ENCODE data around the gene PCF11.
"Not testable (repeated sequence)": the region's sequence is repeated elsewhere in the genome, so short reads cannot be mapped to it uniquely, and the experiment has no call there.

Gene PCF11, protein sequence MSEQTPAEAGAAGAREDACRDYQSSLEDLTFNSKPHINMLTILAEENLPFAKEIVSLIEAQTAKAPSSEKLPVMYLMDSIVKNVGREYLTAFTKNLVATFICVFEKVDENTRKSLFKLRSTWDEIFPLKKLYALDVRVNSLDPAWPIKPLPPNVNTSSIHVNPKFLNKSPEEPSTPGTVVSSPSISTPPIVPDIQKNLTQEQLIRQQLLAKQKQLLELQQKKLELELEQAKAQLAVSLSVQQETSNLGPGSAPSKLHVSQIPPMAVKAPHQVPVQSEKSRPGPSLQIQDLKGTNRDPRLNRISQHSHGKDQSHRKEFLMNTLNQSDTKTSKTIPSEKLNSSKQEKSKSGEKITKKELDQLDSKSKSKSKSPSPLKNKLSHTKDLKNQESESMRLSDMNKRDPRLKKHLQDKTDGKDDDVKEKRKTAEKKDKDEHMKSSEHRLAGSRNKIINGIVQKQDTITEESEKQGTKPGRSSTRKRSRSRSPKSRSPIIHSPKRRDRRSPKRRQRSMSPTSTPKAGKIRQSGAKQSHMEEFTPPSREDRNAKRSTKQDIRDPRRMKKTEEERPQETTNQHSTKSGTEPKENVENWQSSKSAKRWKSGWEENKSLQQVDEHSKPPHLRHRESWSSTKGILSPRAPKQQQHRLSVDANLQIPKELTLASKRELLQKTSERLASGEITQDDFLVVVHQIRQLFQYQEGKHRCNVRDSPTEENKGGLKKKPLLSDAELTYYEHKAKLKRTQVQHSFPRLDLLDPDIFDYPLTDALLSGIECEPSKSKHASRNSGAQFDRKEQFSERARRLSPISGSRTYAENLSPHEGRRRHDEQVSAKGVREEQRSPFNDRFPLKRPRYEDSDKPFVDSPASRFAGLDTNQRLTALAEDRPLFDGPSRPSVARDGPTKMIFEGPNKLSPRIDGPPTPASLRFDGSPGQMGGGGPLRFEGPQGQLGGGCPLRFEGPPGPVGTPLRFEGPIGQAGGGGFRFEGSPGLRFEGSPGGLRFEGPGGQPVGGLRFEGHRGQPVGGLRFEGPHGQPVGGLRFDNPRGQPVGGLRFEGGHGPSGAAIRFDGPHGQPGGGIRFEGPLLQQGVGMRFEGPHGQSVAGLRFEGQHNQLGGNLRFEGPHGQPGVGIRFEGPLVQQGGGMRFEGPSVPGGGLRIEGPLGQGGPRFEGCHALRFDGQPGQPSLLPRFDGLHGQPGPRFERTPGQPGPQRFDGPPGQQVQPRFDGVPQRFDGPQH (N-terminal part only)

GRCh38 chr11:83156996-83157593, at the start of gene PCF11:
Gene PCF11, plus strand, starts transcription at chr11:83157131. Its CDS starts 309 bp downstream, at chr11:83157440.
- DNase-seq (ENCODE audit: extremely low spot score, insufficient read length, low read depth) (peak; percentile 89), FAIRE-seq (no peak)

- DNase-seq (ENCODE audit: extremely low spot score, insufficient read length, low read depth) (no peak), FAIRE-seq (no peak)
These were observed 44.0 kb upstream of the PCF11 start for GRCh38 chr11:83112886-83113285.

DNA sequence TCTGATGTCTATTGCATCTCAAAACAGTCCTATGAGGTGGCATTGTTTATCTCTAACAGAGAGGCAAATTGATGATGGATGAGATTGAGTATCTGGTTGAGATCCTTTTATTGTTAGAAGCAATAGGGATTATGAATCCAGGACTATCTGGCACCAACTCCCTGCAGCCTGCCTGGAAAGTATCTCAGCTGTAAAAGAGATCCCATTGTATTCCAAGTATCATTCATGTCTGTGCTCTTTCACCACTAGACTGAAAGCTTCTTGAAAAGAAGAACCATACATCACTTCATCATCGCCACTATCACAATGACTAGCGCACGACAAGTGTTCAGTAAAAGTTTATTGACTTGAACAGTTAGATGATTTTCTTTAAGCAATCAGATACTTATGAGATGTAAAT, 41.9 kb upstream of the PCF11 start:
- FAIRE-seq (no peak), DNase-seq (ENCODE audit: extremely low spot score, insufficient read length, low read depth) (no peak)

DNA sequence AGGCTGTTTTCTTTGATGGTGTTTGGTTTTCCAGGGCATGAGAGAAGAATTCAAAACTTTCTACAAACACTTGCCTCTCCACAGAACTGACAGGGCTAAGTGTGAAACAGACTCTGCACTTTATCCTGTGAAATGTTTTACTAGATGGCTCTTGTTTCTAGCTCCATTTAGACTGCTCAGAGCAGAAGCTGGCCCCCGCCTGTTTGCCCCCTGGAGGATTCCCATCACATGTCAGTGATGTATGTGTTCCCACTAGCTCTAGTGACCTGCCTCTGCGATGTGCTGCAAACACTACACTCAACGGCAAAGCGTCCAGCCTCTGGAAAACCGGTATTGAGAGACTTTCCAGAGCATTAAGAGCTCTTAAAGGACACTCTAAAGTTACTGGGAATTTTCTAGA, 41.4 kb upstream of the PCF11 start:
- FAIRE-seq = no peak
- DNase-seq (ENCODE audit: extremely low spot score, insufficient read length, low read depth) = no peak

DNA sequence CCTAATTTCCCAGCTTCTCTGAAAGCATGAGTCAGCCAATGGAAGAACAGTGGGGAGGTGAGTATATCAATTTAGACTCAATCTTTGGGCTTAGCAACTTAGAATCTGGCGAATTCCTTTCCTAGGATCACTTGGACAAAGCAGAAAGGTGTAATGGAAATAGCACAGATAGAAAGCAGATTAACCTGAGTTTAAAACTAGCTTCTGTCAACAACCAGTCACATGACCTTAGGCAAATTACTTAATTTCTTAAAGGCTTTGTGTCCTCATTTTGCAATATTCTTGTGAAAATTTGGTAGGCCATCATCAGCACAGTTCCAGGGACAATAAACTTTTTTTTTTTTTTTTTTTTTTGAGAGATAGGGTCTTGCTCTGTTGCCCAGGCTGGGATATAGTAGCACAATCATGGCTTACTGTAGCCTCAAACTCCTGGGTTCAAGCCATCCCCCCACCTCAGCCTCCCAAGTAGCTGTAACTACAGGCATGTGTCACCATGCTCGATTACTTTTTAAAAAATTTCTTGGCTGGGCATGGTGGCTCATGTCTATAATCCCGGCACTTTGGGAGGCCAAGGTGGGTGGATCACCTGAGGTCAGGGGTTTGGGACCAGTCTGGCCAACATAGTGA, 40.8 kb upstream of the PCF11 start:
- FAIRE-seq (no peak), DNase-seq (ENCODE audit: extremely low spot score, insufficient read length, low read depth) (no peak)

DNA sequence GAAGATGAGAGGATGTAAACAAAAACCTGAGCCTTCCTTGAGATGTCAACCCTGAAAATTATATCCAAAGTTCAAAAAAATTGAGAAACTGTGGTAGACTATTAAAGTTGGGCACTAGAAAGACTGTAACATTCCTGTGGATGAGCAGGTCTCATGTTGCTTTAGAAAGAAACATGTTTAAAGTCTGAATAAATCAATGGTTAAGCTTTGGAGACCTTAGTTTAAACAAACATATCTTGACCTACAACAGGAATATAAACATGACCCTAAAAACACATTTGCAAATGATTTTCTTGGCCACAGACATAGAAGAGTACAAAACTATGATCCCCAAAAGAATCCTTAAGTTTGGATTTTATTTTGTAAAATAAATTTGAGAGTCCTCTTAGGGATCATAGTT, 38.1 kb upstream of the PCF11 start:
- FAIRE-seq (no peak), DNase-seq (ENCODE audit: extremely low spot score, insufficient read length, low read depth) (no peak)

DNA sequence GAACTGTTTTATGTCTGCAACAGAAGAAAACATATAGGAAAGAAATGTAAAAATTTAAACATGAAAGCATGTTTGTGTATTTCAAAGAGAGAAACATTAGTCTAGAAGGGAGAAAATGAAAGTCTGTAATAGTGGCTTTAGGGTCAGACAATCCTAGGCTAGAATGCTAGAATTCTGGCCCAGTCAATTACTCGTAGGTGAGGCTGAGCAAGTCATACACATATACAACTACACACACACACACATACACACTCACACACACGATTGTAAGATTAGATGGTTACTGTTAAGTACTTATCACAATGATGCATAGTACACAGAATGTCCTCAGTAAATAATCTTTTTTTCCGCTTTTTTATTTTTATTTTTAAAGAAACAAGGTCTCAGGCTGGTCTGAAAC, 37.7 kb upstream of the PCF11 start:
- no peak for FAIRE-seq
- DNase-seq (ENCODE audit: extremely low spot score, insufficient read length, low read depth) = no peak

- DNase-seq (ENCODE audit: extremely low spot score, insufficient read length, low read depth) (no peak), FAIRE-seq (peak; percentile 54)
These were observed 36.6 kb upstream of the PCF11 start for GRCh38 chr11:83120327-83120726.

GRCh38 chr11:83122050-83122449, 34.9 kb upstream of the PCF11 start:
- DNase-seq (ENCODE audit: extremely low spot score, insufficient read length, low read depth) = no peak
- FAIRE-seq = no peak

DNA sequence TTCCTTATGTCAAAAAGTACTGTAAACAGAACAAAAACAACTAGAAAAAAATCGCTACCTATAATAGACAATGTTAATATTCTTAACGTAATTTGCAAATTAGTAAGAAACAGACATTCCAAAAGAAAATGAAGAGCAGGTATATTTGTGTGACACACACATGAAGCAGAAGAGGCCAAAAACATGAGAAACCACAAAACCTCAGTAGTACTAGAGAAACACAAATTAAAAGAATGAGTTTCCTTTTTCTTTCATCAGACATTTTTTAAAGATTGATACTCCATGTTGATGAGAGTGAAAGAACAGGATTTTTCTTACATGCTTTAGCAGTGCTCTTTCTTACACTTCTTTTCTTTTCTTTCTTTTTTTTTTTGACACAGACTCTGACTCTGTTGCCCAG, 34.2 kb upstream of the PCF11 start:
- no peak for FAIRE-seq
- no peak for DNase-seq (ENCODE audit: extremely low spot score, insufficient read length, low read depth)

GRCh38 chr11:83124636-83125424, 32.1 kb upstream of the PCF11 start:
- FAIRE-seq (no peak), DNase-seq (ENCODE audit: extremely low spot score, insufficient read length, low read depth) (no peak)

DNA sequence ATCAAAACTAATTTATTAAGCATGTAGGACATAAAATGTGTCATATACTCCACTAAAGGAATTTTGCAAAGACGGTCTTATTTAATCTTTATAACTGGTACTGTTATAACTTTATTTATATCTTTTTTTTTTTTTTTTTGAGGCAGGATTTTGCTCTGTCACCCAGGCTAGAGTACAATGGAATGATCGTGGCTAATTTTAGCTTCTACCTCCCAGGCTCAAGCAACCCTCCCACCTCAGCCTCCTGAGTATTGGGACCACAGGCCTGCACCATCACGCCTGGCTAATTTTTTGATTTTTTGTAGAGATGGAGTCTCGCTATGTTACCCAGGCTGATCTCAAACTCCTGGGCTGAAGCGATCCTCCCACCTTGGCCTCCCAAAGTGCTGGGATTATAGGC, 31.4 kb upstream of the PCF11 start:
- no peak for FAIRE-seq
- DNase-seq (ENCODE audit: extremely low spot score, insufficient read length, low read depth) = no peak

- DNase-seq (ENCODE audit: extremely low spot score, insufficient read length, low read depth) (no peak), FAIRE-seq (no peak)
These were observed 29.7 kb upstream of the PCF11 start for GRCh38 chr11:83127310-83127637.

DNA sequence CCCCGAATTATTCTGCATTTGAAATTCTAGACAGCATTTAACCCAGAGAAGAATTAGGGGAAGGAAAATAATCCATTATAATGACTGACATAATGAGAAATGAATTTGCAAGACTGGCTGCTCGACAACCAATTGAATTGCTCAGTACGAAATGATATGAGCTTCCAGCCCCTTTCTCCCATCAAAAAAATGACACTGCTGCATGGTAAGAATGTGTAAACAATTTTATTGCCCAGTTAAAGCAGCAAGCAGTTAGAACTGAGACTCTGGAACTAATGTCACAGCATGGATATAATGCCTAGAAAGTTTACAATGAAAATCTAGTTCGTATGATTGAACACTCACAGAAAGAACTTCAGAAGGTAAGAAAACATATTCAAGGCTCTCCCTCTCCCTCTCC, 24.7 kb upstream of the PCF11 start:
- FAIRE-seq (no peak), DNase-seq (ENCODE audit: extremely low spot score, insufficient read length, low read depth) (no peak)

DNA sequence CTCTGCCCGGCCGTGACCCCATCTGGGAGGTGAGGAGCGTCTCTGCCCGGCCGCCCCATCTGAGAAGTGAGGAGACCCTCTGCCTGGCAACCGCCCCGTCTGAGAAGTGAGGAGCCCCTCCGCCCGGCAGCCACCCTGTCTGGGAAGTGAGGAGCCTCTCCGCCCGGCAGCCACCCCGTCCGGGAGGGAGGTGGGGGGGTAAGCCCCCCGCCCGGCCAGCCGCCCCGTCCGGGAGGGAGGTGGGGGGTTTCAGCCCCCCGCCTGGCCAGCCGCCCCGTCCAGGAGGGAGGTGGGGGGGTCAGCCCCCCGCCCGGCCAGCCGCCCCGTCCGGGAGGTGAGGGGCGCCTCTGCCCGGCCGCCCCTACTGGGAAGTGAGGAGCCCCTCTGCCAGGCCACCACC, 23.7 kb upstream of the PCF11 start:
- DNase-seq (ENCODE audit: extremely low spot score, insufficient read length, low read depth); FAIRE-seq: not testable (repeated sequence)

- FAIRE-seq (no peak), DNase-seq (ENCODE audit: extremely low spot score, insufficient read length, low read depth) (no peak)
These were observed 17.6 kb upstream of the PCF11 start for GRCh38 chr11:83139310-83139709.

- DNase-seq (ENCODE audit: extremely low spot score, insufficient read length, low read depth) = no peak
- FAIRE-seq = peak; percentile 69
These were observed 16.1 kb upstream of the PCF11 start for GRCh38 chr11:83140691-83141455.

GRCh38 chr11:83147895-83148294, 9.0 kb upstream of the PCF11 start:
- DNase-seq (ENCODE audit: extremely low spot score, insufficient read length, low read depth) (no peak), FAIRE-seq (no peak)

All from GM18507 (cell line).